Thoracic aorta (tissue), 2 donors: ENCODE data around the gene RGS19. TPM values are rescaled to one million over a fixed set of nuclear protein-coding genes. Genes with fewer than 3 reads are reported as not detected.

Experiments
- ATAC-seq: fragments of 150-250 bp; one replicate; pipeline ENCODE4 v1.8.0; 2017; ENCODE audit warnings: low read depth; ENCODE audit not compliant: insufficient number of reproducible peaks, low FRiP score
- DNase-seq: peaks from one replicate; pipeline ENCODE4 v3.0.0-alpha.2; 2020; ENCODE audit warnings: low spot score
- H3K27ac ChIP-seq, 2 donors: fragments of 200-600 bp; sonication (generic); 1 replicate in 1 of 2; 2 replicates in 1 of 2; pipeline ENCODE4 v1.5.1; 2016; ENCODE audit warnings: mild to moderate bottlenecking in 2 of 2, moderate library complexity in 2 of 2
- H3K27me3 ChIP-seq: fragments of 200-600 bp; sonication (generic); replicated peaks from 2 replicates; pipeline ENCODE4 v1.6.0; 2016; ENCODE audit warnings: mild to moderate bottlenecking; ENCODE audit not compliant: insufficient read depth
- H3K36me3 ChIP-seq: fragments of 200-600 bp; sonication (generic); one replicate; pipeline ENCODE4 v1.5.1; 2016
- H3K4me1 ChIP-seq, 2 donors: fragments of 200-600 bp; sonication (generic); 1 replicate in 1 of 2; 2 replicates in 1 of 2; pipeline versions ENCODE4 v1.5.1 to v1.6.0; 2016; ENCODE audit warnings: low read depth in 2 of 2, mild to moderate bottlenecking in 1 of 2; ENCODE audit not compliant: control insufficient read depth in 1 of 2
- H3K4me3 ChIP-seq: fragments of 200-600 bp; sonication (generic); 2 replicates; pipeline ENCODE4 v1.5.1; 2016; ENCODE audit warnings: mild to moderate bottlenecking
- H3K9me3 ChIP-seq: fragments of 200-600 bp; sonication (generic); 2 replicates; pipeline ENCODE4 v1.5.1; 2016
- total RNA-seq, 2 donors: library from RNA; depleted of rRNA; stranded (reverse); fragments of >200 nt; gene quantifications; one replicate each; pipeline versions ENCODE4 v1.1.0 to v1.2.3, GENCODE V29; 2016
- TF ChIP-seq, protein P1 (sequence below): fragments of 200-600 bp; sonication (generic); IDR thresholded peaks from one replicate; pipeline ENCODE4 v1.5.1; 2019; ENCODE audit warnings: antibody characterized with exemption

Gene RGS19
- total RNA-seq, 2 donors from 2014 or later = 20.6 to 41.2 TPM

GRCh38 chr20:64099086-64099786 is 19.9 kb upstream of the RGS19 start:
- TF ChIP-seq, protein P1, sequence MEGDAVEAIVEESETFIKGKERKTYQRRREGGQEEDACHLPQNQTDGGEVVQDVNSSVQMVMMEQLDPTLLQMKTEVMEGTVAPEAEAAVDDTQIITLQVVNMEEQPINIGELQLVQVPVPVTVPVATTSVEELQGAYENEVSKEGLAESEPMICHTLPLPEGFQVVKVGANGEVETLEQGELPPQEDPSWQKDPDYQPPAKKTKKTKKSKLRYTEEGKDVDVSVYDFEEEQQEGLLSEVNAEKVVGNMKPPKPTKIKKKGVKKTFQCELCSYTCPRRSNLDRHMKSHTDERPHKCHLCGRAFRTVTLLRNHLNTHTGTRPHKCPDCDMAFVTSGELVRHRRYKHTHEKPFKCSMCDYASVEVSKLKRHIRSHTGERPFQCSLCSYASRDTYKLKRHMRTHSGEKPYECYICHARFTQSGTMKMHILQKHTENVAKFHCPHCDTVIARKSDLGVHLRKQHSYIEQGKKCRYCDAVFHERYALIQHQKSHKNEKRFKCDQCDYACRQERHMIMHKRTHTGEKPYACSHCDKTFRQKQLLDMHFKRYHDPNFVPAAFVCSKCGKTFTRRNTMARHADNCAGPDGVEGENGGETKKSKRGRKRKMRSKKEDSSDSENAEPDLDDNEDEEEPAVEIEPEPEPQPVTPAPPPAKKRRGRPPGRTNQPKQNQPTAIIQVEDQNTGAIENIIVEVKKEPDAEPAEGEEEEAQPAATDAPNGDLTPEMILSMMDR = no peak
- DNase-seq (no peak), ATAC-seq (no peak)
- Histone ChIP-seq H3K27me3 (no peaks in the 10 kb centered on the region), H3K9me3 (no peaks in the 10 kb centered on the region), H3K36me3 (no peaks in the 10 kb centered on the region), H3K4me3 (no peak overlapping the region), H3K27ac (no peak overlapping the region), H3K4me1 (no peaks in the 10 kb centered on the region)

DNA sequence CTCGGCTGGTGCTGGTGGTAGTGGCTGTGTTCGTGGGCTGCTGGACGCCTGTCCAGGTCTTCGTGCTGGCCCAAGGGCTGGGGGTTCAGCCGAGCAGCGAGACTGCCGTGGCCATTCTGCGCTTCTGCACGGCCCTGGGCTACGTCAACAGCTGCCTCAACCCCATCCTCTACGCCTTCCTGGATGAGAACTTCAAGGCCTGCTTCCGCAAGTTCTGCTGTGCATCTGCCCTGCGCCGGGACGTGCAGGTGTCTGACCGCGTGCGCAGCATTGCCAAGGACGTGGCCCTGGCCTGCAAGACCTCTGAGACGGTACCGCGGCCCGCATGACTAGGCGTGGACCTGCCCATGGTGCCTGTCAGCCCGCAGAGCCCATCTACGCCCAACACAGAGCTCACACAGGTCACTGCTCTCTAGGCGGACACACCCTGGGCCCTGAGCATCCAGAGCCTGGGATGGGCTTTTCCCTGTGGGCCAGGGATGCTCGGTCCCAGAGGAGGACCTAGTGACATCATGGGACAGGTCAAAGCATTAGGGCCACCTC is 19.2 kb upstream of the RGS19 start:
- no peaks in the 10 kb centered on the region for H3K27me3 ChIP-seq
- H3K9me3 ChIP-seq = no peaks in the 10 kb centered on the region
- no peak for DNase-seq
- TF ChIP-seq, protein P1 = no peak
- H3K4me3 ChIP-seq = no peak overlapping the region
- no peaks in the 10 kb centered on the region for H3K36me3 ChIP-seq
- ATAC-seq = no peak
- H3K4me1 ChIP-seq = no peaks in the 10 kb centered on the region
- no peak overlapping the region for H3K27ac ChIP-seq

DNA sequence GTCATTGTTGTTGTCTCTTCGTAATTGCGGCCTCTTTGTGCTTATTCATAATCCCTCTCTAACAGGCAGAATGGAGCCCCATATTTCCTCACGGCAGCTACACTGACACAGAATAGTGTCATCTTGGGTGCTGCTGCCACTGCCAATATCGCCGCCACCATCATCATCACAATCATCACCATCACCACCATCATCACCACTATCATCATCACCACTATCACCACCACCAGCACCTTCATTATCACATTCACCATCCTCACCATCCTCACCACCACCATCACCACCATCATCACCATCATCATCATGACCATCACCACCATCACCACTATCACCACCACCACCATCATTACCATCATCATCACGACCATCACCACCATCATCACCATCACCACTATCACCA is 17.2 kb upstream of the RGS19 start:
- Histone ChIP-seq H3K9me3 (no peaks in the 10 kb centered on the region), H3K27me3 (no peaks in the 10 kb centered on the region), H3K36me3 (no peaks in the 10 kb centered on the region), H3K27ac (no peak overlapping the region), H3K4me3 (no peak overlapping the region), H3K4me1 (no peaks in the 10 kb centered on the region)
- TF ChIP-seq, protein P1 = no peak
- ATAC-seq = no peak
- no peak for DNase-seq

DNA sequence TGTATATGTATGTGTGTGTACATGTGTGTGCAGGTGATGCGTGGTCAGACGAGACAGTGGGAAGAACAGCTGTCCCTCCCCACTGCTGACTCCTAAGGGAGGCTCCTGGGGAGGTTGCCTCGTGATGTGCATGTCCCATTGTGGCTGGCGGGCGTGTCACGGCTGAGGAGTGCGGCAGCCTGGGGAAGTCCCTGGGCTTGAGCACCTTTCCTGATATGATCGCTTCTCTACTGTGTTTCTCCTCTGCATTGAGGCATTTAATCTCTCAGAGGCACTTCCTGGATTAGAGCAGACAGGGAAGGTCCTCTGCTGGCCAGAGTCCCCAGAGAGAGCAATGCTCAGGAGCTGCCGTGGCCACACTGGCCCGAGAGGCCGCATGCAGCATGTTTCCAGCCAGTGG is 16.6 kb upstream of the RGS19 start:
- DNase-seq = no peak
- Histone ChIP-seq H3K4me1 (no peaks in the 10 kb centered on the region), H3K4me3 (no peak overlapping the region), H3K27ac (no peak overlapping the region), H3K36me3 (no peaks in the 10 kb centered on the region), H3K9me3 (no peaks in the 10 kb centered on the region), H3K27me3 (no peaks in the 10 kb centered on the region)
- no peak for ATAC-seq
- TF ChIP-seq, protein P1 = no peak

DNA sequence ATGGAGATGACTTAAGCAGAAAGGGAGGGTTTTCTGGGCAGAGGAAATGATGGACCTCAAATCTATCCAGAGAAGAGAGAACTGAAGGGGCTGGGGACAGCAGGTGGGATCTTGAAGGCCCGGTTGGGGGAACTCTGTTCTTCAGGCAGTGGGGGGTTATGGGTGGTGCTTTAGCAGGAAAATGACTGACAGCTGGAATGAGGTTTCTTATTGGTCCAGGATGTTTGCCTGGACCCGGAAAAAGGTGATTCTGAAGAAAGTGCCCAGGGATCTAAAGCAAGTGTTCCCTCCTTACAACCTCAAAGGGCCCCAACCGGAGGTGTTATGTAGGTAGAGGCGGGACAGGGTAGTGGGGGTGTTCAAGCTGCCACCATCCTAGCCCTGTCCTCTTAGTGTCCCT is 16.1 kb upstream of the RGS19 start:
- Histone ChIP-seq H3K36me3 (no peaks in the 10 kb centered on the region), H3K27ac (no peak overlapping the region), H3K9me3 (no peaks in the 10 kb centered on the region), H3K4me3 (no peak overlapping the region), H3K4me1 (no peaks in the 10 kb centered on the region), H3K27me3 (no peaks in the 10 kb centered on the region)
- TF ChIP-seq, protein P1 = no peak
- DNase-seq (no peak), ATAC-seq (no peak)
